SU-DHL-6 (cell line): ENCODE data around the gene NCAPH2.

Experiments
- EZH2phosphoT487 ChIP-seq: fragments of 200-600 bp; sonication (generic), shearing (Covaris generic); conservative IDR thresholded peaks from 2 replicates; pipeline ENCODE4 v1.6.1; 2018; ENCODE audit warnings: mild to moderate bottlenecking, antibody characterized with exemption, low read length, moderate library complexity, mixed read lengths
- TF ChIP-seq, protein P1 (sequence below): fragments of 200-600 bp; sonication (generic); IDR thresholded peaks from one replicate; pipeline ENCODE4 v1.5.1; 2017; ENCODE audit warnings: antibody characterized with exemption, mild to moderate bottlenecking, low read length, moderate library complexity; ENCODE audit not compliant: insufficient read depth, poor library complexity, severe bottlenecking

DNA sequence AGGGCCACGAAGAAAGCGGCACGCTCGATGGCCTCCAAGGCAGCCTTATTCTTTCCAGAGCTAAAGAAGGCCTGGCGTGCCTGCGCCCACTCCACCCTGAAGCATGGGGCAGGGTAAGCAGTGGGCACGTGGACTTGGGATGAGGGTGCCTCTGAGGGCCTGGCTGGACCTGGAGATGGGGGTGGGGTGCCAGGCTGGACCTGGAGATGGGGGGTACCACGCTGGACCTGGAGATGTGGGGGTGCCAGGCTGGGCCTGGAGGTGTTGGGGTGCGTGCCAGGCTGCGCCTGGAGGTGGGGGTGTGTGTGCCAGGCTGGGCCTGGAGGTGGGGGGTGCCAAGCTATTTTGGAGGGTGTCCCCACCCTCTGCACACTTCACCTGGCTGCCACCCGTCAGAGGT lies 64.9 kb downstream of the NCAPH2 start:
- TF ChIP-seq, protein P1, sequence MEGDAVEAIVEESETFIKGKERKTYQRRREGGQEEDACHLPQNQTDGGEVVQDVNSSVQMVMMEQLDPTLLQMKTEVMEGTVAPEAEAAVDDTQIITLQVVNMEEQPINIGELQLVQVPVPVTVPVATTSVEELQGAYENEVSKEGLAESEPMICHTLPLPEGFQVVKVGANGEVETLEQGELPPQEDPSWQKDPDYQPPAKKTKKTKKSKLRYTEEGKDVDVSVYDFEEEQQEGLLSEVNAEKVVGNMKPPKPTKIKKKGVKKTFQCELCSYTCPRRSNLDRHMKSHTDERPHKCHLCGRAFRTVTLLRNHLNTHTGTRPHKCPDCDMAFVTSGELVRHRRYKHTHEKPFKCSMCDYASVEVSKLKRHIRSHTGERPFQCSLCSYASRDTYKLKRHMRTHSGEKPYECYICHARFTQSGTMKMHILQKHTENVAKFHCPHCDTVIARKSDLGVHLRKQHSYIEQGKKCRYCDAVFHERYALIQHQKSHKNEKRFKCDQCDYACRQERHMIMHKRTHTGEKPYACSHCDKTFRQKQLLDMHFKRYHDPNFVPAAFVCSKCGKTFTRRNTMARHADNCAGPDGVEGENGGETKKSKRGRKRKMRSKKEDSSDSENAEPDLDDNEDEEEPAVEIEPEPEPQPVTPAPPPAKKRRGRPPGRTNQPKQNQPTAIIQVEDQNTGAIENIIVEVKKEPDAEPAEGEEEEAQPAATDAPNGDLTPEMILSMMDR: no peak
- no peak for TF ChIP-seq EZH2phosphoT487
